Stimulated activated CD4-positive, alpha-beta T cell treated with anti-CD3 and anti-CD28 coated beads, Interleukin-2, amount 100 ng/mL, for 24 hours (primary cell): Measurements from ENCODE around the gene TANK.
"Not testable (repeated sequence)": the region's sequence is repeated elsewhere in the genome, so short reads cannot be mapped to it uniquely, and the experiment has no call there.

Experiments used
- DNase-seq, 2 donors: peaks; one replicate each; pipeline ENCODE4 v3.0.0-alpha.2; 2020

Gene TANK

GRCh38 chr2:161160226-161161073 lies at the start of gene TANK:
Gene TANK (plus strand): TSS chr2:161160428. CDS start chr2:161179663, 19,235 bp downstream.
- peak; percentile 87 to 89 for DNase-seq

GRCh38 chr2:161111531-161111930 lies 48.7 kb upstream of the TANK start:
- no peak for DNase-seq

GRCh38 chr2:161112908-161113307 lies 47.3 kb upstream of the TANK start:
- DNase-seq: no peak

GRCh38 chr2:161113693-161114575 lies 46.3 kb upstream of the TANK start:
- no peak for DNase-seq

- DNase-seq: no peak
Observed at GRCh38 chr2:161115205-161115604, 45.0 kb upstream of the TANK start.

GRCh38 chr2:161115605-161116380 lies 44.4 kb upstream of the TANK start:
- no peak for DNase-seq

- no peak for DNase-seq
Observed at GRCh38 chr2:161116509-161116908, 43.7 kb upstream of the TANK start.

- DNase-seq: no peak
Observed at GRCh38 chr2:161117506-161117905, 42.7 kb upstream of the TANK start.

- no peak for DNase-seq
Observed at GRCh38 chr2:161118722-161119121, 41.5 kb upstream of the TANK start.

GRCh38 chr2:161119483-161119882 lies 40.7 kb upstream of the TANK start:
- no peak for DNase-seq

- DNase-seq: no peak
Observed at GRCh38 chr2:161120775-161121174, 39.5 kb upstream of the TANK start.

GRCh38 chr2:161121622-161122021 lies 38.6 kb upstream of the TANK start:
- DNase-seq: no peak

GRCh38 chr2:161122772-161123530 lies 37.3 kb upstream of the TANK start:
- no peak for DNase-seq

GRCh38 chr2:161123531-161124030 lies 36.6 kb upstream of the TANK start:
- no peak for DNase-seq

- DNase-seq: no peak
Observed at GRCh38 chr2:161124201-161124600, 36.0 kb upstream of the TANK start.

- DNase-seq: no peak
Observed at GRCh38 chr2:161128885-161129284, 31.3 kb upstream of the TANK start.

- DNase-seq: no peak
Observed at GRCh38 chr2:161130354-161130753, 29.9 kb upstream of the TANK start.

GRCh38 chr2:161131074-161131680 lies 29.1 kb upstream of the TANK start:
- no peak for DNase-seq

- no peak for DNase-seq
Observed at GRCh38 chr2:161131804-161132203, 28.4 kb upstream of the TANK start.

- not testable (repeated sequence) for DNase-seq
Observed at GRCh38 chr2:161132384-161132783, 27.8 kb upstream of the TANK start.

GRCh38 chr2:161133366-161133765 lies 26.9 kb upstream of the TANK start:
- DNase-seq: no peak
